Adrenal gland (tissue), 5 donors: ENCODE data around the gene OGA.

ENCODE experiments used
- CTCF ChIP-seq, 6 experiments: fragments of 450-650 bp in 4 of 6; fragments of 200-600 bp in 2 of 6; sonication (generic) in 1 of 6; IDR thresholded peaks; 1 replicate in 5 of 6; 2 replicates in 1 of 6; pipeline versions ENCODE4 v1.5.1 to v1.8.0; 2016 to 2021; ENCODE audit warnings: antibody characterized with exemption in 6 of 6, mild to moderate bottlenecking in 2 of 6, moderate library complexity in 1 of 6
- POLR2A ChIP-seq, 2 donors: fragments of 450-650 bp; IDR thresholded peaks; one replicate each; pipeline ENCODE4 v1.6.1; 2017; ENCODE audit warnings: antibody characterized with exemption in 2 of 2, mild to moderate bottlenecking in 2 of 2, moderate library complexity in 1 of 2
- donor health status: DM: no; HTN: no; CAD: no.

GRCh38 chr10:101763141-101763846 is 55.0 kb downstream of the OGA start:
- no peak for TF ChIP-seq CTCF (IDR thresholded peaks at IDR 0.05)
- TF ChIP-seq POLR2A (IDR thresholded peaks at IDR 0.05) = no peak
